Testis (tissue), 3 donors: ENCODE measurements around the gene NUP205. TPM values are rescaled to one million over a fixed set of nuclear protein-coding genes. Genes with fewer than 3 reads are reported as not detected.

Experiments
- DNase-seq: peaks from one replicate; pipeline ENCODE4 v3.0.0-alpha.2; 2019
- H3K27ac ChIP-seq, 2 donors: fragments of 200-600 bp; sonication (generic); one replicate each; pipeline ENCODE4 v1.5.1; 2019
- H3K27me3 ChIP-seq: fragments of 200-600 bp; sonication (generic); one replicate; pipeline ENCODE4 v1.5.1; 2019
- H3K36me3 ChIP-seq: fragments of 200-600 bp; sonication (generic); one replicate; pipeline ENCODE4 v1.5.1; 2017; ENCODE audit warnings: low read depth; ENCODE audit errors: missing control alignments
- H3K4me1 ChIP-seq: fragments of 200-600 bp; sonication (generic); one replicate; pipeline ENCODE4 v1.5.1; 2019
- H3K4me3 ChIP-seq, 2 donors: fragments of 200-600 bp; sonication (generic); one replicate each; pipeline ENCODE4 v1.5.1; 2017 to 2019
- H3K9me3 ChIP-seq: fragments of 200-600 bp; sonication (generic); one replicate; pipeline ENCODE4 v1.5.1; 2017
- CTCF ChIP-seq, 3 experiments: fragments of 450-650 bp in 2 of 3; fragments of 200-600 bp in 1 of 3; sonication (generic) in 1 of 3; IDR thresholded peaks; one replicate each; pipeline ENCODE4 v1.5.1; 2016 to 2019; ENCODE audit warnings: antibody characterized with exemption in 3 of 3, mild to moderate bottlenecking in 2 of 3, moderate library complexity in 1 of 3
- POLR2A ChIP-seq: fragments of 450-650 bp; IDR thresholded peaks from one replicate; pipeline ENCODE4 v1.6.1; 2017; ENCODE audit warnings: antibody characterized with exemption, mild to moderate bottlenecking, moderate library complexity
- WGBS, 2 donors: methylation state at CpG; one replicate each; pipeline ENCODE4 v1.1.5; 2018; 5-methylcytosine and 5-hydroxymethylcytosine counted together
- intact Hi-C: fragments of 100-400 bp; cut with DNase I; formaldehyde crosslinking; loops from one replicate; pipeline ENCODE4 v1.15.1; 2023; ENCODE audit warnings: low total_unique reads
- polyA plus RNA-seq: library from polyadenylated mRNA; stranded (reverse); fragments of 350-450 nt; fragmentation: Illumina TruSeq; extraction: RNeasy Lipid Tissue Mini Kit (QIAGEN cat#74804); gene quantifications from one replicate; pipeline ENCODE4 v1.2.3, GENCODE V29; 2014; ENCODE audit warnings: low read depth, low replicate concordance; ENCODE audit not compliant: insufficient read depth
- total RNA-seq, 2 donors: library from RNA; depleted of rRNA; stranded (reverse); fragments of >200 nt; gene quantifications; one replicate each; pipeline ENCODE4 v1.2.3, GENCODE V29; 2016

NUP205 gene
- total and polyA plus RNA-seq, 3 donors from 2014 or later: 47.8 to 77.2 (median 73.6) TPM

GRCh38 chr7:135682191-135682590 is 124.5 kb downstream of the NUP205 start:
- Histone ChIP-seq H3K4me3 (no peak overlapping the region), H3K9me3 (no peaks in the 10 kb centered on the region), H3K27me3 (no peaks in the 10 kb centered on the region), H3K27ac (no peak overlapping the region), H3K4me1 (no peaks in the 10 kb centered on the region), H3K36me3 (no peaks in the 10 kb centered on the region)
- DNase-seq: no peak
- TF ChIP-seq CTCF (IDR thresholded peaks at IDR 0.05): no peak
- no peak for TF ChIP-seq POLR2A
- WGBS, 2 donors: 84 to 95% methylated on average over 3 of the region's 3 CpGs
- intact Hi-C loops: no loop called here

GRCh38 chr7:135683609-135684008 is 125.9 kb downstream of the NUP205 start:
- TF ChIP-seq POLR2A (no peak), CTCF (IDR thresholded peaks at IDR 0.05) (no peak)
- H3K4me3 ChIP-seq: no peak overlapping the region
- 84 to 91% methylated on average over 3 of the region's 3 CpGs for WGBS, 2 donors
- no peaks in the 10 kb centered on the region for H3K27me3 ChIP-seq
- DNase-seq: no peak
- no peaks in the 10 kb centered on the region for H3K36me3 ChIP-seq
- H3K9me3 ChIP-seq: no peaks in the 10 kb centered on the region
- no peaks in the 10 kb centered on the region for H3K4me1 ChIP-seq
- intact Hi-C loops: no loop called here
- H3K27ac ChIP-seq: no peak overlapping the region

- no peaks in the 10 kb centered on the region for H3K9me3 ChIP-seq
- H3K36me3 ChIP-seq: no peaks in the 10 kb centered on the region
- intact Hi-C loops: no loop called here
- H3K4me1 ChIP-seq: no peaks in the 10 kb centered on the region
- H3K4me3 ChIP-seq: no peak overlapping the region
- no peak overlapping the region for H3K27ac ChIP-seq
- H3K27me3 ChIP-seq: no peaks in the 10 kb centered on the region
- no peak for TF ChIP-seq CTCF (IDR thresholded peaks at IDR 0.05)
- TF ChIP-seq POLR2A: no peak
- WGBS, 2 donors: 49 to 58% methylated on average over 2 to 3 of the region's 3 CpGs
- no peak for DNase-seq
These were observed 126.4 kb downstream of the NUP205 start for GRCh38 chr7:135684136-135684535.

GRCh38 chr7:135684699-135685098 is 127.0 kb downstream of the NUP205 start:
- 70 to 72% methylated on average over 5 of the region's 5 CpGs for WGBS, 2 donors
- intact Hi-C loops: no loop called here

More at GRCh38 chr7:135684699-135685098, 127.0 kb downstream of the NUP205 start:
- Histone ChIP-seq H3K27ac (no peak overlapping the region), H3K36me3 (no peaks in the 10 kb centered on the region), H3K9me3 (no peaks in the 10 kb centered on the region), H3K4me3 (no peak overlapping the region), H3K4me1 (no peaks in the 10 kb centered on the region), H3K27me3 (no peaks in the 10 kb centered on the region)
- no peak for DNase-seq
- no peak for TF ChIP-seq POLR2A
- TF ChIP-seq CTCF (IDR thresholded peaks at IDR 0.05): no peak
